DMS53 treated with DMSO at 0.1 percent for 48 hours (cell line): ENCODE measurements around the gene TGFBR3.

Experiments used
- DNase-seq: peaks from one replicate; lab custom pipeline; 2025; ENCODE audit not compliant: unreplicated experiment; lab: John Stamatoyannopoulos, UW

The TGFBR3 gene

DNA sequence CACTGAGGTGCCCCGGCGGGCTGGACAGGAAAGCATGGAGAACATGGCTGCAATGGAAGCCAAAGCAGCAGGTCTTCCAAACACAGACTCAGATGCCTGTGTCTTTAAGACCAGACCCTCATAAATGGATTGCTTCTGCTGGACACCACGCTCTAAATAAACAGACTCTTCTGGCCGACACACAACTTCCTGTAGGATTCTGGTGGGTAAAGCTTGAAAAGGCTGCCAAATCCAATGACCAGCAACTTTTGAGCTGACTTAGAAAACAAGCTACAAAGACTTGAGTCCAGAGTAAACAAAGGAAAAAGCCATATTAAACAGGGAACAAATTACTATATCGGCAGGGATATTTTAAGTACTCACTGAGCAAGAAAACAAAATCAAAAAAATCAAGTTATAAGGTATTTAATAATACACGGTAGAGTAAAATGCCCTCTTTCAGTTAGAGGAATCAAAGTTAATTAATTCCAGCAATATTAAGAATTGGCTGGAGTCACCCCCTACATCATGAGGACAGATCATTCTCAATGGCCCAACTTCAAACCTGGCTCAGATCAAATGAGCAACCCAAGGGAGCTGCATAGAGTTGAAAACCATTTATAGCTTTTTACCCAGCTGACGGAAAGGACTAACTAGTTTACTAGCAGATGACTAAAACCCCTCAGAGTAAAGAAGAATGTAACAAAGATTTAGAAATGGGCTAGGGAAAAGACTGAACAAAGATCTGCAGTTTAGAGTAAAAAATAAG is 102.4 kb downstream of the TGFBR3 start:
- no peak for DNase-seq

- no peak for DNase-seq
Observed at GRCh38 chr1:91781901-91782622, 103.9 kb downstream of the TGFBR3 start.

- DNase-seq, result no peak
Observed at GRCh38 chr1:91781371-91781825, 104.6 kb downstream of the TGFBR3 start.

DNA sequence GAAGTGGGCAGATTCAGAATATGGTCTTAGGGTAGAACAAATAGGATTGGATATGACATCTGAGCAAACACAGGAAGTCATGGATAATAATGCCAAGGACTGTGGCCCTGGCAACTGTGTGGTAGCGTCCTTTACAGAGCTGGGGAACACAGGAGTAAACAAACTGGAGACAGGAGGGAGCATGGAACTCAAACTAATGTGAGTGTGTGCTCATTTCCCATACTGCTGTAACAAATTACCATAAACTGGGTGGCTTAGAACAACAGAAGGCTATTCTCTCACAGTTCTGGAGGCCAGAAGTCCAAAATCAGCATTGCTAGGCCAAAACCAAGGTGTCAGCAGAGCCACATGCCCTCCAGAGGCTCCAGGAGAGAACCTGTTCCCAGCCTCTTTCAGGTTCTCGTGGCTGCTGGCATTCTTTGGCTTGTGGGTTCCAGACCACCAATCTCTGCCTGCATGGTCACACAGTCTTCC is 106.4 kb downstream of the TGFBR3 start:
- DNase-seq, result no peak

DNA sequence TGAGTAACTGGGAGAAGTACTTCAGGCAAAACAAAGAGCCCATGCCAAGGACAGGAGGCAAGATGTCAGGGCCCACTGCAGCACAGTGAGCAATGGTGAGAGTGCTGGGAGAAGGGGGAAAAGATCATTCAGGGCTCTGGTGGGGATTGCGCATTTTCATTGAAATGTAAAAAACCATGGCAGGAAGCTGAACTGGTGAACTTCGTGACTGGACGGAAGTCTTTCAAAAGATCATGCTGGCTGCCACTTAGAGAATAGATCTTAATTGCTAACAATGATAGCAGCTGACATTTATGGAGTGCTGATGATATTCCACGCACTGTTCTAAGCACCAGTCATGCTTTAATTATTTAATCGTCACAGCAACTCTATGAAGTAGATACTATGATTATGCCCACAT is 107.0 kb downstream of the TGFBR3 start:
- DNase-seq, result no peak

GRCh38 chr1:91777630-91778300 is 108.2 kb downstream of the TGFBR3 start:
- DNase-seq, result no peak

GRCh38 chr1:91777196-91777595 is 108.8 kb downstream of the TGFBR3 start:
- DNase-seq, result no peak

- DNase-seq, result no peak
Observed at GRCh38 chr1:91776068-91776794, 109.7 kb downstream of the TGFBR3 start.

GRCh38 chr1:91775227-91775626 is 110.7 kb downstream of the TGFBR3 start:
- no peak for DNase-seq

DNA sequence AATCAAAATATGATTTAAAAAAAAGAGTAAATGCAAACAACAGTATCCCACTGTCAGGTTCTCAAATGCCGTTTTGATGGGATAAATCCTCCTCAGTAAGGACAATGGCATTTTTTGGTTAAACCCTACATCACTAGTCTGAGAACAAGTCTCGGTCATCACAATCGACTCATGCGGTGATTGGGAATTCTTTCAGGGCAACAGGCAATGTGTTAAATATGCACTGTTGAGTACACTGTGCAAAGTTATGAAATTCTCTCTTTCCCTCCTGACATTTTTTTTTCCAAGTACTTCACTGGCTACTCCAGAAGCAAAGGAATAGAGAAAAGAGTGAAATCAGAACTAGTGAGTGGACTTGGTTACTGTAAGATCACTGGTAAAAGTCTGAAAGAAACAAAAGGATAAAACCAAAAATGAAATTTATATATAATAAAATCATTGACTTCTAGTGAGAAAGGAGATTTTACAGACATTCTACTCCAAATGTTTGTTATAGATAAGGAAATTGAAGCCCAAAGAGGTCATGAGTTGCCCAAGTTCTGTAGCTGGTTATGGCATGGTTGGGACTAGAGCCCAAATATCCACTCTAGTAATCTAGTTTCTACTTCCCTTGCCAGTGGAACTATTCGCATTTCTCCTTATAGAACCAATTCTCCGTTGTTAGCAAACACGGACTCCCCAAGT is 111.3 kb downstream of the TGFBR3 start:
- no peak for DNase-seq

GRCh38 chr1:91771717-91772116 is 114.2 kb downstream of the TGFBR3 start:
- DNase-seq, result no peak

GRCh38 chr1:91770667-91771268 is 115.2 kb downstream of the TGFBR3 start:
- DNase-seq, result no peak

GRCh38 chr1:91769742-91770141 is 116.2 kb downstream of the TGFBR3 start:
- DNase-seq, result no peak

DNA sequence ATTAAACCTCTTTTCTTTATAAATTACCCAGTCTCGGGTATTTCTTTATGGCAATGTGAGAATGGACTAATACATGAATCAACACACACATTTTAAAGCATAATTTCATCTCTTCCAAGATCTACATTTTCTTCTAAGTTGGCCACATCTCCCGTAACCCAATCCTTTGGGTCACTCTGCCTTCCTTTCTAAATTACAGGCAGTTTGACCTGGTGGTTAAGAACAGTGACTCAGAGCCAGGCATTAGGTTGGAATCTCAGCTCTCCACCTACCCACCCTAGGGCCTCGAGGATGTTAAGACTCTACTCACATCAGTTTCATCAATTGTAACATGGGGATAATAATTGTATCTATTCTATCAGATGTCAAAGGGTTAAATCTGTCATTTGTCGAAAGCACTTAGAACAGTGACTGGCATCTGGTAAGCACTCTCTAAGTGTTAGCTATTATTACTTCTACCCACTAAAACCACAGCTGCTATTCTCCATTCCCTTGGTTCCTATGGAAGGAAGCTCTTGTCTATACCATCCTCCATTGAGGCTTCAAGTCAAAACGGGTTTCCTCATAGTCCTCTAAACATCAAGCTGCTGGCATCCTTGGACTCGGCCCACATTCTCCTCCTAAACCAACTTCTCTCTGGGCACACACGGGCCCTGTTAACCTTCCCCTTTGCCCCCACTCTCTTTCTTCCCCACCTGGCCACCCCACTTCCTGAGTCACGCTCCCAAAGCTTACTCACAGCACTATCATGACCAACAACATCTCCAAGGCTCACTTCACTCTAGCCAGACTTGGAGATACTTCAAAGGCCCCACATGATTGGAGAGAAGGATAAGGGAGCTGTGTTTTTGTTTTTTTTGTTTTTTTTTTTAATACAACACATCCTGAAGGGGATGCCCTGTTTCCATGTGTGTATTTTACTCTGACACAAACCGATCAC is 116.9 kb downstream of the TGFBR3 start:
- no peak for DNase-seq

GRCh38 chr1:91768120-91768519 is 117.8 kb downstream of the TGFBR3 start:
- DNase-seq, result no peak

- DNase-seq, result no peak
Observed at GRCh38 chr1:91766883-91767282, 119.1 kb downstream of the TGFBR3 start.

GRCh38 chr1:91765880-91766443 is 120.0 kb downstream of the TGFBR3 start:
- DNase-seq, result no peak

DNA sequence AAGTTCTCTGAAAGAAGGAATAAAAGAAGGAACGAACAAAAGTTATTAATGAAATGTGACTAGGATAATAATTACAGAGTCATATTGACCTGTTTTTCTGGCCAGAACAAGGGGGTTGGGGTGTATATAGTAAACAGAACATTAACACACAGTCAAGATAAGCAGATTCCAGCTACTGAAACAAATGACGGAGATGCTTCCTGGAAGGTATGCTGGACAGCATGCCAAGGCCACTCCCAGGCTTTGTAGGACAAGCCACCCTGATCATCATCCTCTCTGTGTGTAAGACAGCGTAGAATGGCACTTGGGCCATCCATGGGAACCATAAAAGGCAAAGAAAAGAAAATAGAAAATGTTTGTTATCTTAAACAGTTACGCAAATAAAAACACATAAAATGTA is 120.7 kb downstream of the TGFBR3 start:
- no peak for DNase-seq
